Measurements from ENCODE around the gene SEPTIN3.
A peak's percentile ranks its signal among the peaks of the same experiment; 100 is the strongest.

The SEPTIN3 gene

GRCh38 chr22:41976070-41976901 lies 7.0 kb downstream of the SEPTIN3 start:
- peak; percentile 71 for DNase-seq (ENCODE audit: extremely low spot score)
- POLR2A ChIA-PET, result no interaction called here
- CTCF ChIA-PET, result interaction anchor here (0.7 kb wide), 1 partner anchor 497 kb away, joined by 4 read pairs; no protein-coding TSS in a partner anchor
- TF ChIP-seq FOXA1 (IDR thresholded peaks at IDR 0.05) (no peak), L3MBTL2 (conservative IDR thresholded peaks at IDR 0.05) (no peak), FOXK2 (IDR thresholded peaks at IDR 0.05) (no peak)

- TF ChIP-seq FOXM1 (IDR thresholded peaks at IDR 0.05; ENCODE audit: borderline replicate concordance) (no peak), SUZ12 (IDR thresholded peaks at IDR 0.05) (no peak), FOXK2 (IDR thresholded peaks at IDR 0.05) (no peak), ZNF384 (IDR thresholded peaks at IDR 0.05) (no peak), L3MBTL2 (conservative IDR thresholded peaks at IDR 0.05) (no peak), CTBP1 (IDR thresholded peaks at IDR 0.05; ENCODE audit: borderline replicate concordance) (no peak), PKNOX1 (IDR thresholded peaks at IDR 0.05) (no peak), FOXA1 (IDR thresholded peaks at IDR 0.05) (no peak), HDGF (IDR thresholded peaks at IDR 0.05; ENCODE audit: borderline replicate concordance) (no peak)
- ChIA-PET POLR2A (no interaction called here), CTCF (no interaction called here)
- DNase-seq (ENCODE audit: extremely low spot score), result peak; percentile 17
Measured at GRCh38 chr22:41976961-41977566, 7.8 kb downstream of the SEPTIN3 start.

- POLR2A ChIA-PET, result no interaction called here
- CTCF ChIA-PET, result no interaction called here
- no peak for DNase-seq (ENCODE audit: extremely low spot score)
- TF ChIP-seq TARDBP (IDR thresholded peaks at IDR 0.05) (no peak), FOXM1 (IDR thresholded peaks at IDR 0.05; ENCODE audit: borderline replicate concordance) (no peak), ZNF384 (IDR thresholded peaks at IDR 0.05) (no peak), PKNOX1 (IDR thresholded peaks at IDR 0.05) (no peak), BHLHE40 (IDR thresholded peaks at IDR 0.05; ENCODE audit: borderline replicate concordance) (no peak), FOXK2 (IDR thresholded peaks at IDR 0.05) (no peak), NFRKB (IDR thresholded peaks at IDR 0.05) (no peak), SUZ12 (IDR thresholded peaks at IDR 0.05) (no peak), HDGF (IDR thresholded peaks at IDR 0.05; ENCODE audit: borderline replicate concordance) (no peak), ARNT (IDR thresholded peaks at IDR 0.05) (no peak), FOXA1 (IDR thresholded peaks at IDR 0.05) (no peak), ELF4 (IDR thresholded peaks at IDR 0.05) (no peak), CTBP1 (IDR thresholded peaks at IDR 0.05; ENCODE audit: borderline replicate concordance) (no peak), L3MBTL2 (conservative IDR thresholded peaks at IDR 0.05) (no peak), LEF1 (IDR thresholded peaks at IDR 0.05; ENCODE audit: borderline replicate concordance) (no peak), SP1 (IDR thresholded peaks at IDR 0.05) (no peak)
Measured at GRCh38 chr22:41978732-41979131, 9.5 kb downstream of the SEPTIN3 start.

GRCh38 chr22:41979423-41980250 lies 10.4 kb downstream of the SEPTIN3 start:
- ChIA-PET CTCF (no interaction called here), POLR2A (no interaction called here)
- TF ChIP-seq ELF4 (IDR thresholded peaks at IDR 0.05) (no peak), HDGF (IDR thresholded peaks at IDR 0.05; ENCODE audit: borderline replicate concordance) (no peak), SP1 (IDR thresholded peaks at IDR 0.05) (no peak), ZNF384 (IDR thresholded peaks at IDR 0.05) (no peak), PKNOX1 (IDR thresholded peaks at IDR 0.05) (no peak), SUZ12 (IDR thresholded peaks at IDR 0.05) (no peak), NFRKB (IDR thresholded peaks at IDR 0.05) (no peak), FOXM1 (IDR thresholded peaks at IDR 0.05; ENCODE audit: borderline replicate concordance) (no peak), FOXA1 (IDR thresholded peaks at IDR 0.05) (no peak), CTBP1 (IDR thresholded peaks at IDR 0.05; ENCODE audit: borderline replicate concordance) (no peak), L3MBTL2 (conservative IDR thresholded peaks at IDR 0.05) (no peak), ARNT (IDR thresholded peaks at IDR 0.05) (no peak), TARDBP (IDR thresholded peaks at IDR 0.05) (no peak)
- no peak for DNase-seq (ENCODE audit: extremely low spot score)

GRCh38 chr22:41982865-41983264 lies 13.6 kb downstream of the SEPTIN3 start:
- POLR2A ChIA-PET, result interaction anchor here (0.8 kb wide), 1 partner anchor 96 kb away, joined by 3 read pairs; the partner anchor contains the start of gene SMDT1
- CTCF ChIA-PET, result no interaction called here
- TF ChIP-seq ARNT (IDR thresholded peaks at IDR 0.05), result no peak
- no peak for TF ChIP-seq LEF1 (IDR thresholded peaks at IDR 0.05; ENCODE audit: borderline replicate concordance)
- TF ChIP-seq SUZ12 (IDR thresholded peaks at IDR 0.05), result no peak
- no peak for TF ChIP-seq CTBP1 (IDR thresholded peaks at IDR 0.05; ENCODE audit: borderline replicate concordance)
- no peak for TF ChIP-seq BHLHE40 (IDR thresholded peaks at IDR 0.05; ENCODE audit: borderline replicate concordance)
- TF ChIP-seq FOXM1 (IDR thresholded peaks at IDR 0.05; ENCODE audit: borderline replicate concordance), result no peak
- TF ChIP-seq FOXA1 (IDR thresholded peaks at IDR 0.05), result no peak
- TF ChIP-seq FOXK2 (IDR thresholded peaks at IDR 0.05), result no peak
- TF ChIP-seq NFRKB (IDR thresholded peaks at IDR 0.05), result no peak
- no peak for TF ChIP-seq TARDBP (IDR thresholded peaks at IDR 0.05)
- TF ChIP-seq SP1 (IDR thresholded peaks at IDR 0.05), result no peak
- DNase-seq (ENCODE audit: extremely low spot score), result no peak
